Neural cell (in vitro differentiated cells): ENCODE results near the gene ITGB7.

Experiments
- CTCF ChIP-seq: fragments of 450-650 bp; IDR thresholded peaks from 2 replicates; pipeline ENCODE4 v1.5.1; 2014; ENCODE audit warnings: antibody characterized with exemption, mild to moderate bottlenecking, moderate library complexity; ENCODE audit not compliant: poor library complexity, severe bottlenecking
- EP300 ChIP-seq: fragments of 450-650 bp; conservative IDR thresholded peaks from 2 replicates; pipeline ENCODE4 v1.6.1; 2014; ENCODE audit warnings: antibody characterized with exemption, mild to moderate bottlenecking, moderate library complexity; ENCODE audit not compliant: poor library complexity, severe bottlenecking
- EZH2 ChIP-seq: fragments of 200-600, 300-800 bp; shearing (Covaris generic), sonication (generic); IDR thresholded peaks from 2 replicates; pipeline ENCODE4 v1.6.1; 2014; ENCODE audit warnings: antibody characterized with exemption, low read length, borderline replicate concordance, mild to moderate bottlenecking; ENCODE audit not compliant: insufficient read depth, poor library complexity, severe bottlenecking
- MXI1 ChIP-seq: fragments of 450-650 bp; conservative IDR thresholded peaks from 2 replicates; pipeline ENCODE4 v1.6.1; 2014; ENCODE audit warnings: antibody characterized with exemption, mild to moderate bottlenecking; ENCODE audit not compliant: poor library complexity, severe bottlenecking
- POLR2AphosphoS5 ChIP-seq: IDR thresholded peaks from 2 replicates; pipeline ENCODE4 v1.6.1; 2012
- RAD21 ChIP-seq: fragments of 450-650 bp; conservative IDR thresholded peaks from 2 replicates; pipeline ENCODE4 v1.6.1; 2014; ENCODE audit warnings: antibody characterized with exemption, mild to moderate bottlenecking, moderate library complexity
- SMC3 ChIP-seq: fragments of 450-650 bp; conservative IDR thresholded peaks from 2 replicates; pipeline ENCODE4 v1.6.1; 2014; ENCODE audit warnings: antibody characterized with exemption, mild to moderate bottlenecking, moderate library complexity; ENCODE audit not compliant: poor library complexity
- TAF1 ChIP-seq: IDR thresholded peaks from 2 replicates; pipeline ENCODE4 v1.6.1; 2012; ENCODE audit warnings: low read depth
- TF ChIP-seq, protein P1 (sequence below): IDR thresholded peaks from 2 replicates; pipeline ENCODE4 v1.6.1; 2012; ENCODE audit warnings: borderline replicate concordance

DNA sequence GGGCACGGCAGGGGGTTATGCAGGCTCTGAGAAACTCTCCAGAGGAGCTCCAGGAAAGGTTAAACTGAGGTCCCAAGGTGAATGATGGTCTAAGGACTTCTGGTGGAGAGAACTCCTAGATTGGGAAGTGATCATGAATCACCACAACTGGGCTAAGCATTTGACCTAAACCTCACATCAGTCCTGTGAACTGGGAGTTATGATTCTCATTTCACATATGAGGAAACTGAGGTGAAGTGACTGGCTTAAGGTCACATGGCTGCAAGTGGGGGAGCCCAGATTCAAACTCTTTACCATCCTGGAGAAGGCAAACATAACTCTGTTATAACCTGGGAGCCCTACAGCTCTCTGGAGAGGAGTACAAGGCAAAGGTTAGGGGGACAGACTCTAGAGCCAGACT, 20.8 kb upstream of the ITGB7 start:
- no peak for TF ChIP-seq CTCF
- TF ChIP-seq TAF1, result no peak
- TF ChIP-seq EP300, result no peak
- no peak for TF ChIP-seq POLR2AphosphoS5
- TF ChIP-seq EZH2, result no peak
- no peak for TF ChIP-seq RAD21
- TF ChIP-seq, protein P1, sequence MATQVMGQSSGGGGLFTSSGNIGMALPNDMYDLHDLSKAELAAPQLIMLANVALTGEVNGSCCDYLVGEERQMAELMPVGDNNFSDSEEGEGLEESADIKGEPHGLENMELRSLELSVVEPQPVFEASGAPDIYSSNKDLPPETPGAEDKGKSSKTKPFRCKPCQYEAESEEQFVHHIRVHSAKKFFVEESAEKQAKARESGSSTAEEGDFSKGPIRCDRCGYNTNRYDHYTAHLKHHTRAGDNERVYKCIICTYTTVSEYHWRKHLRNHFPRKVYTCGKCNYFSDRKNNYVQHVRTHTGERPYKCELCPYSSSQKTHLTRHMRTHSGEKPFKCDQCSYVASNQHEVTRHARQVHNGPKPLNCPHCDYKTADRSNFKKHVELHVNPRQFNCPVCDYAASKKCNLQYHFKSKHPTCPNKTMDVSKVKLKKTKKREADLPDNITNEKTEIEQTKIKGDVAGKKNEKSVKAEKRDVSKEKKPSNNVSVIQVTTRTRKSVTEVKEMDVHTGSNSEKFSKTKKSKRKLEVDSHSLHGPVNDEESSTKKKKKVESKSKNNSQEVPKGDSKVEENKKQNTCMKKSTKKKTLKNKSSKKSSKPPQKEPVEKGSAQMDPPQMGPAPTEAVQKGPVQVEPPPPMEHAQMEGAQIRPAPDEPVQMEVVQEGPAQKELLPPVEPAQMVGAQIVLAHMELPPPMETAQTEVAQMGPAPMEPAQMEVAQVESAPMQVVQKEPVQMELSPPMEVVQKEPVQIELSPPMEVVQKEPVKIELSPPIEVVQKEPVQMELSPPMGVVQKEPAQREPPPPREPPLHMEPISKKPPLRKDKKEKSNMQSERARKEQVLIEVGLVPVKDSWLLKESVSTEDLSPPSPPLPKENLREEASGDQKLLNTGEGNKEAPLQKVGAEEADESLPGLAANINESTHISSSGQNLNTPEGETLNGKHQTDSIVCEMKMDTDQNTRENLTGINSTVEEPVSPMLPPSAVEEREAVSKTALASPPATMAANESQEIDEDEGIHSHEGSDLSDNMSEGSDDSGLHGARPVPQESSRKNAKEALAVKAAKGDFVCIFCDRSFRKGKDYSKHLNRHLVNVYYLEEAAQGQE, result no peak
- TF ChIP-seq SMC3, result no peak
- no peak for TF ChIP-seq MXI1
